ENCODE data around the gene C19orf25.

The C19orf25 gene

DNA sequence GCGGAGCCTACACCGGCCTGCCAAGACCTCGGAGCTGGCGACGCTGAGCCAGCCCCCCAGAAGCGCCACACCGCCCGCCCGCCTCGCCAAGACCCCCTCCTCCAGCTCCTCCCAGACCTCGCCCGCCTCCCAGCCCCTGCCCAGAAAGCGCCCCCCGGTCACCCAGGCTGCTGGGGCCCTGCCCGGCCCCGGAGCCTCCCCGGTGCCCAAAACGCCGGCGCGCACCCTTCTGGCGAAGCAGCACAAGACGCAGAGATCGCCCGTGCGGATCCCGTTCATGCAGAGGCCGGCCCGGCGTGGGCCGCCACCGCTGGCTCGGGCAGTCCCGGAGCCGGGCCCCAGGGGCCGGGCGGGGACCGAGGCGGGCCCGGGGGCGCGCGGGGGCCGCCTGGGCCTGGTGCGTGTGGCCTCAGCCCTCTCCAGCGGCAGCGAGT is 10.2 kb downstream of the C19orf25 start:
- H3K27ac ChIP-seq: peak overlapping the region; percentile 92
- TF ChIP-seq ZFX (IDR thresholded peaks at IDR 0.05): no peak
- TF ChIP-seq, protein P1, sequence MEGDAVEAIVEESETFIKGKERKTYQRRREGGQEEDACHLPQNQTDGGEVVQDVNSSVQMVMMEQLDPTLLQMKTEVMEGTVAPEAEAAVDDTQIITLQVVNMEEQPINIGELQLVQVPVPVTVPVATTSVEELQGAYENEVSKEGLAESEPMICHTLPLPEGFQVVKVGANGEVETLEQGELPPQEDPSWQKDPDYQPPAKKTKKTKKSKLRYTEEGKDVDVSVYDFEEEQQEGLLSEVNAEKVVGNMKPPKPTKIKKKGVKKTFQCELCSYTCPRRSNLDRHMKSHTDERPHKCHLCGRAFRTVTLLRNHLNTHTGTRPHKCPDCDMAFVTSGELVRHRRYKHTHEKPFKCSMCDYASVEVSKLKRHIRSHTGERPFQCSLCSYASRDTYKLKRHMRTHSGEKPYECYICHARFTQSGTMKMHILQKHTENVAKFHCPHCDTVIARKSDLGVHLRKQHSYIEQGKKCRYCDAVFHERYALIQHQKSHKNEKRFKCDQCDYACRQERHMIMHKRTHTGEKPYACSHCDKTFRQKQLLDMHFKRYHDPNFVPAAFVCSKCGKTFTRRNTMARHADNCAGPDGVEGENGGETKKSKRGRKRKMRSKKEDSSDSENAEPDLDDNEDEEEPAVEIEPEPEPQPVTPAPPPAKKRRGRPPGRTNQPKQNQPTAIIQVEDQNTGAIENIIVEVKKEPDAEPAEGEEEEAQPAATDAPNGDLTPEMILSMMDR (conservative IDR thresholded peaks at IDR 0.05): peak; percentile 58

DNA sequence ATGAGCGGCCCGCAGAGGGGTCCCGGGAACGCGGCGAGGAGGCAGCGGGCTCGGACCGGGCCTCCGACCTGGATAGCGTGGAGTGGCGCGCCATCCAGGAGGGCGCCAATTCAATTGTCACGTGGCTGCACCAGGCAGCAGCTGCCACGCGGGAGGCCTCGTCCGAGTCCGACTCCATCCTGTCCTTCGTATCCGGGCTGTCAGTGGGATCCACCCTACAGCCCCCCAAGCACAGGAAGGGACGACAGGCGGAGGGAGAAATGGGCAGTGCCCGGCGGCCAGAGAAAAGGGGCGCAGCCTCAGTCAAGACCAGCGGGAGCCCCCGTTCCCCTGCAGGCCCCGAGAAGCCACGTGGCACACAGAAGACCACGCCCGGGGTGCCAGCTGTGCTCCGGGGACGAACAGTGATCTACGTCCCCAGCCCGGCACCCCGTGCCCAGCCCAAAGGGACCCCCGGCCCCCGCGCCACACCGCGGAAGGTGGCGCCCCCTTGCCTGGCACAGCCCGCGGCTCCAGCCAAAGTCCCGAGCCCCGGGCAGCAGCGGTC is 10.7 kb downstream of the C19orf25 start:
- TF ChIP-seq, protein P1 (conservative IDR thresholded peaks at IDR 0.05): no peak
- TF ChIP-seq ZFX (IDR thresholded peaks at IDR 0.05): peak; percentile 91
- peak overlapping the region; percentile 92 for H3K27ac ChIP-seq

DNA sequence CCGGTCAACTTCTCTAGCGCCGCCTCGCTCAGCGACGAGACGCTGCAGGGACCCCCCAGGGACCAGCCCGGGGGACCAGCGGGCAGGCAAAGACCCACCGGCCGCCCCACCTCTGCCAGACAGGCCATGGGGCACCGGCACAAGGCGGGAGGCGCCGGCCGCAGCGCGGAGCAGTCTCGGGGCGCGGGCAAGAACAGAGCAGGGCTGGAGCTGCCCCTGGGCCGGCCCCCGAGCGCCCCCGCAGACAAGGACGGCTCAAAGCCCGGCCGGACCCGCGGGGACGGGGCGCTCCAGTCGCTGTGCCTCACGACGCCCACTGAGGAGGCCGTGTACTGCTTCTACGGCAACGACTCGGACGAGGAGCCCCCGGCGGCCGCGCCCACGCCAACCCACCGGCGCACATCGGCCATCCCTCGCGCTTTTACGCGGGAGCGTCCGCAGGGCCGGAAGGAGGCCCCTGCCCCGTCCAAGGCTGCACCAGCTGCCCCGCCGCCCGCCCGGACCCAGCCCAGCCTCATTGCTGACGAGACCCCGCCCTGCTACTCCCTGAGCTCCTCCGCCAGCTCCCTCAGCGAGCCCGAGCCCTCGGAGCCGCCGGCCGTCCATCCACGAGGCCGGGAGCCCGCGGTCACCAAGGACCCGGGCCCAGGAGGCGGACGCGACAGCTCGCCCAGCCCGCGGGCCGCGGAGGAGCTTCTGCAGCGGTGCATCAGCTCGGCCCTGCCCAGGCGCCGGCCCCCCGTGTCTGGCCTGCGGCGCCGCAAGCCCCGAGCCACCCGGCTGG is 11.3 kb downstream of the C19orf25 start:
- H3K27ac ChIP-seq: peak overlapping the region; percentile 92
- TF ChIP-seq, protein P1 (conservative IDR thresholded peaks at IDR 0.05): no peak
- no peak for TF ChIP-seq ZFX (IDR thresholded peaks at IDR 0.05)

GRCh38 chr19:1467215-1467489 is 11.9 kb downstream of the C19orf25 start:
- no peak for TF ChIP-seq ZFX (IDR thresholded peaks at IDR 0.05)
- TF ChIP-seq, protein P1 (conservative IDR thresholded peaks at IDR 0.05): no peak; the same call in 1 of the 2 replicates
- H3K27ac ChIP-seq: peak overlapping the region; percentile 92

GRCh38 chr19:1466461-1467214 is 12.4 kb downstream of the C19orf25 start:
- TF ChIP-seq, protein P1 (conservative IDR thresholded peaks at IDR 0.05): no peak
- TF ChIP-seq ZFX (IDR thresholded peaks at IDR 0.05): no peak
- H3K27ac ChIP-seq: peak overlapping the region; percentile 92

- no peak overlapping the region for H3K27ac ChIP-seq
- TF ChIP-seq, protein P1 (conservative IDR thresholded peaks at IDR 0.05): no peak; the same call in 1 of the 2 replicates
- no peak for TF ChIP-seq ZFX (IDR thresholded peaks at IDR 0.05)
Observed at GRCh38 chr19:1466018-1466460, 13.0 kb downstream of the C19orf25 start.
